Ascending aorta (tissue), 2 donors: ENCODE data around the gene GUCY2F. TPM values are rescaled to one million over a fixed set of nuclear protein-coding genes. Genes with fewer than 3 reads are reported as not detected.

Source experiments
- DNase-seq, 2 donors: peaks; one replicate each; pipeline ENCODE4 v3.0.0-alpha.2; 2019; ENCODE audit warnings: low spot score in 2 of 2
- H3K27ac ChIP-seq, 2 donors: fragments of 200-600 bp; sonication (generic); one replicate each; pipeline ENCODE4 v1.5.1; 2016 to 2017; ENCODE audit warnings: mild to moderate bottlenecking in 1 of 2
- H3K27me3 ChIP-seq: fragments of 200-600 bp; sonication (generic); one replicate; pipeline ENCODE4 v1.5.1; 2017
- H3K36me3 ChIP-seq, 2 donors: fragments of 200-600 bp; sonication (generic); one replicate each; pipeline ENCODE4 v1.5.1; 2016
- H3K4me1 ChIP-seq, 2 donors: fragments of 200-600 bp; sonication (generic); one replicate each; pipeline ENCODE4 v1.5.1; 2016 to 2017; ENCODE audit warnings: mild to moderate bottlenecking in 1 of 2
- H3K4me3 ChIP-seq, 2 donors: fragments of 200-600 bp; sonication (generic); one replicate each; pipeline ENCODE4 v1.5.1; 2016 to 2017; ENCODE audit warnings: mild to moderate bottlenecking in 1 of 2
- H3K9me3 ChIP-seq, 2 donors: fragments of 200-600 bp; sonication (generic); one replicate each; pipeline ENCODE4 v1.5.1; 2016
- intact Hi-C: fragments of 100-400 bp; cut with DNase I; formaldehyde crosslinking; loops from one replicate; pipeline ENCODE4 v1.15.1; 2023
- total RNA-seq: library from RNA; depleted of rRNA; stranded (reverse); fragments of >200 nt; gene quantifications from one replicate; pipeline ENCODE4 v1.1.0, GENCODE V29; 2016
- TF ChIP-seq, protein P1 (sequence below), 3 experiments: fragments of 200-600 bp in 2 of 3; fragments of 450-650 bp in 1 of 3; sonication (generic) in 2 of 3; IDR thresholded peaks; one replicate each; pipeline ENCODE4 v1.5.1; 2016 to 2019; ENCODE audit warnings: antibody characterized with exemption in 3 of 3, mild to moderate bottlenecking in 1 of 3, moderate library complexity in 1 of 3

Gene GUCY2F
- total RNA-seq, 1 donor from 2014 or later, result not detected

GRCh38 chrX:109472939-109473735 is 8.7 kb downstream of the GUCY2F start:
- Histone ChIP-seq H3K27ac (no peak overlapping the region), H3K4me1 (no peaks in the 10 kb centered on the region), H3K36me3 (no peaks in the 10 kb centered on the region), H3K27me3 (no peaks in the 10 kb centered on the region), H3K4me3 (no peak overlapping the region), H3K9me3 (no peaks in the 10 kb centered on the region)
- intact Hi-C loops, result loop anchor here (10.0 kb wide), 1 partner anchor 1248 kb away; no protein-coding TSS in a partner anchor
- TF ChIP-seq, protein P1, sequence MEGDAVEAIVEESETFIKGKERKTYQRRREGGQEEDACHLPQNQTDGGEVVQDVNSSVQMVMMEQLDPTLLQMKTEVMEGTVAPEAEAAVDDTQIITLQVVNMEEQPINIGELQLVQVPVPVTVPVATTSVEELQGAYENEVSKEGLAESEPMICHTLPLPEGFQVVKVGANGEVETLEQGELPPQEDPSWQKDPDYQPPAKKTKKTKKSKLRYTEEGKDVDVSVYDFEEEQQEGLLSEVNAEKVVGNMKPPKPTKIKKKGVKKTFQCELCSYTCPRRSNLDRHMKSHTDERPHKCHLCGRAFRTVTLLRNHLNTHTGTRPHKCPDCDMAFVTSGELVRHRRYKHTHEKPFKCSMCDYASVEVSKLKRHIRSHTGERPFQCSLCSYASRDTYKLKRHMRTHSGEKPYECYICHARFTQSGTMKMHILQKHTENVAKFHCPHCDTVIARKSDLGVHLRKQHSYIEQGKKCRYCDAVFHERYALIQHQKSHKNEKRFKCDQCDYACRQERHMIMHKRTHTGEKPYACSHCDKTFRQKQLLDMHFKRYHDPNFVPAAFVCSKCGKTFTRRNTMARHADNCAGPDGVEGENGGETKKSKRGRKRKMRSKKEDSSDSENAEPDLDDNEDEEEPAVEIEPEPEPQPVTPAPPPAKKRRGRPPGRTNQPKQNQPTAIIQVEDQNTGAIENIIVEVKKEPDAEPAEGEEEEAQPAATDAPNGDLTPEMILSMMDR (IDR thresholded peaks at IDR 0.05), result peak in 1 of 3 experiments; percentile 8
- no peak for DNase-seq

DNA sequence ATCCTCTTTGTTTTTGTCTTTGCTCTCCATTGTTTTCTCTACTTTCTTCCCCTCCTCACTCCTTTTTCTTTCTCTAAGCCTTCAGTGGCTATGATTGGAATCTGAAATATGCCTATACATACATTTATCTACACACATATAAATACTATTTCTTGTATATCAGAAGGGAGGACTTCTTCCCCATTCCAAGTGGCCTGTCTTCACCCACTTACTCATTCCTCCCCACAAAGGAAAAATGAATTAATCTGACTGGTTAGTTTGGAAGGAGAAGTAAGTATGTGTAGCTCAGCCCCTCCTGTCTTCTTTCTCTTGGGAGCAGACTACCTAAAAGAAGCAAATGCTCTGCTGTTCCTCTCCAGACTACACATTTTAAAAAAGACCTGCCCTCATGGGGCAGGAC is 17.7 kb downstream of the GUCY2F start:
- Histone ChIP-seq H3K36me3 (no peaks in the 10 kb centered on the region), H3K4me3 (no peak overlapping the region), H3K9me3 (no peaks in the 10 kb centered on the region), H3K27me3 (no peaks in the 10 kb centered on the region), H3K27ac (no peak overlapping the region), H3K4me1 (no peaks in the 10 kb centered on the region)
- TF ChIP-seq, protein P1 (IDR thresholded peaks at IDR 0.05), result no peak
- no peak for DNase-seq
- intact Hi-C loops, result no loop called here

DNA sequence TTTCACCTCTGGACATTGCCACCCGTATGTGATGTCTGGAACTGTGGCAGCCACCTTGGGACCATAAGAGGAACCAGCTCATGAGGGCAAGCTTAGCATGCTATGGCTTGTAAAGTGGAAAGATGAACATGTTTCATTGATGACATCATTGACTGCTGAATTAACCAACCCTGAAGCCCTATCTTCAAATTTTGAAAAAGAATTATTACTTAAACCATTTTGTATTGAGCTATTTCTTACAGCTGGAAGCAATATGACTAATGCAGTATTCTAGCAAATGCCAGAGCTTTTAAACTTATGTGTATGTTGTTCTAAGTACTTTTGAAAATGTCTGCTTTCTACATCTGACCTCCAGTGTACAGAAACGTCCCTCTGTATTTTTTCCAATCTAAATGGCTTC is 18.1 kb downstream of the GUCY2F start:
- TF ChIP-seq, protein P1 (IDR thresholded peaks at IDR 0.05), result no peak
- Histone ChIP-seq H3K4me3 (no peak overlapping the region), H3K36me3 (no peaks in the 10 kb centered on the region), H3K9me3 (no peaks in the 10 kb centered on the region), H3K27me3 (no peaks in the 10 kb centered on the region), H3K4me1 (no peaks in the 10 kb centered on the region), H3K27ac (no peak overlapping the region)
- DNase-seq, result no peak
- intact Hi-C loops, result no loop called here

- H3K9me3 ChIP-seq, result no peaks in the 10 kb centered on the region
- intact Hi-C loops, result no loop called here
- no peak overlapping the region for H3K27ac ChIP-seq
- no peaks in the 10 kb centered on the region for H3K27me3 ChIP-seq
- TF ChIP-seq, protein P1 (IDR thresholded peaks at IDR 0.05), result no peak
- H3K4me3 ChIP-seq, result no peak overlapping the region
- DNase-seq, result no peak
- H3K4me1 ChIP-seq, result no peaks in the 10 kb centered on the region
- H3K36me3 ChIP-seq, result no peaks in the 10 kb centered on the region
These were observed 33.5 kb downstream of the GUCY2F start for GRCh38 chrX:109448282-109448938.

GRCh38 chrX:109441266-109441665 is 40.6 kb downstream of the GUCY2F start:
- H3K27me3 ChIP-seq, result no peaks in the 10 kb centered on the region
- no peak overlapping the region for H3K4me3 ChIP-seq
- TF ChIP-seq, protein P1 (IDR thresholded peaks at IDR 0.05), result no peak
- intact Hi-C loops, result no loop called here
- no peak overlapping the region for H3K27ac ChIP-seq
- no peaks in the 10 kb centered on the region for H3K36me3 ChIP-seq
- no peaks in the 10 kb centered on the region for H3K9me3 ChIP-seq
- H3K4me1 ChIP-seq, result no peaks in the 10 kb centered on the region
- DNase-seq, result no peak
